ENCODE results near the gene RGS17. TPM values are rescaled to one million over a fixed set of nuclear protein-coding genes. Genes with fewer than 3 reads are reported as not detected.
"Not testable (repeated sequence)": the region's sequence is repeated elsewhere in the genome, so short reads cannot be mapped to it uniquely, and the experiment has no call there.

Gene RGS17
- total RNA-seq, 1 donor: 38.1 TPM

- no peak overlapping the region for H3K4me3 ChIP-seq (ENCODE audit: low read depth, low read length)
- DNase-seq (ENCODE audit: low read depth): no peak
- TF ChIP-seq CTCF (IDR thresholded peaks at IDR 0.05; ENCODE audit: insufficient read depth, low read length): no peak
Measured at GRCh38 chr6:152993431-152993830, 137.7 kb downstream of the RGS17 start.

GRCh38 chr6:152986978-152987377 lies 144.1 kb downstream of the RGS17 start:
- DNase-seq (ENCODE audit: low read depth): no peak
- no peak overlapping the region for H3K4me3 ChIP-seq (ENCODE audit: low read depth, low read length)
- no peak for TF ChIP-seq CTCF (IDR thresholded peaks at IDR 0.05; ENCODE audit: insufficient read depth, low read length)

- H3K4me3 ChIP-seq (ENCODE audit: low read depth, low read length): peak overlapping the region; percentile 25
Measured at GRCh38 chr6:152985300-152985699, 145.8 kb downstream of the RGS17 start.

GRCh38 chr6:152984513-152984872 lies 146.6 kb downstream of the RGS17 start:
- H3K4me3 ChIP-seq (ENCODE audit: low read depth, low read length): peak overlapping the region; percentile 88
- no peak for DNase-seq (ENCODE audit: low read depth)
- TF ChIP-seq CTCF (IDR thresholded peaks at IDR 0.05; ENCODE audit: insufficient read depth, low read length): no peak

More at GRCh38 chr6:152985300-152985699, 145.8 kb downstream of the RGS17 start:
- DNase-seq (ENCODE audit: low read depth): not testable (repeated sequence)

GRCh38 chr6:152983637-152984512 lies 147.2 kb downstream of the RGS17 start:
- H3K4me3 ChIP-seq (ENCODE audit: low read depth, low read length): peak overlapping the region; percentile 88
- DNase-seq (ENCODE audit: low read depth): peak; percentile 87

GRCh38 chr6:152982904-152983636 lies 148.0 kb downstream of the RGS17 start, which contains the start of gene FBXO5:
Gene FBXO5, minus strand, starts transcription at chr6:152983041. Its CDS starts 82 bp downstream, at chr6:152982959.
- H3K4me3 ChIP-seq (ENCODE audit: low read depth, low read length): peak within 1 kb of the TSS; percentile 88
- DNase-seq (ENCODE audit: low read depth): peak; percentile 97
- no peak for TF ChIP-seq CTCF (IDR thresholded peaks at IDR 0.05; ENCODE audit: insufficient read depth, low read length)

More at GRCh38 chr6:152983637-152984512, 147.2 kb downstream of the RGS17 start:
- TF ChIP-seq CTCF (IDR thresholded peaks at IDR 0.05; ENCODE audit: insufficient read depth, low read length): no peak
